Measurements from ENCODE around the gene KRT17.
"Not testable (repeated sequence)": the region's sequence is repeated elsewhere in the genome, so short reads cannot be mapped to it uniquely, and the experiment has no call there.

Gene KRT17

GRCh38 chr17:41619927-41620582, 4.3 kb downstream of the KRT17 start:
- DNase-seq: not testable (repeated sequence)

- DNase-seq: no peak
Measured at GRCh38 chr17:41619036-41619926, 5.1 kb downstream of the KRT17 start.

- no peak for DNase-seq
Measured at GRCh38 chr17:41618341-41619035, 5.9 kb downstream of the KRT17 start.

- DNase-seq: no peak
Measured at GRCh38 chr17:41617698-41618097, 6.7 kb downstream of the KRT17 start.

- no peak for DNase-seq
Measured at GRCh38 chr17:41617136-41617535, 7.2 kb downstream of the KRT17 start.

GRCh38 chr17:41616486-41616885, 7.9 kb downstream of the KRT17 start:
- not testable (repeated sequence) for DNase-seq

GRCh38 chr17:41615454-41615853, 8.9 kb downstream of the KRT17 start:
- no peak for DNase-seq

GRCh38 chr17:41614767-41615166, 9.6 kb downstream of the KRT17 start:
- DNase-seq: not testable (repeated sequence)

- DNase-seq: no peak
Measured at GRCh38 chr17:41614098-41614497, 10.3 kb downstream of the KRT17 start.

- DNase-seq: no peak
Measured at GRCh38 chr17:41613277-41614082, 10.9 kb downstream of the KRT17 start.

GRCh38 chr17:41612376-41613160, 11.8 kb downstream of the KRT17 start, which contains the start of gene KRT16:
Gene KRT16 (minus strand): TSS chr17:41612767. CDS start chr17:41612688, 79 bp downstream.
- DNase-seq: not testable (repeated sequence)

GRCh38 chr17:41610965-41611640, 13.3 kb downstream of the KRT17 start:
- DNase-seq: no peak

GRCh38 chr17:41610061-41610517, 14.3 kb downstream of the KRT17 start:
- DNase-seq: not testable (repeated sequence)

GRCh38 chr17:41606930-41607329, 17.4 kb downstream of the KRT17 start:
- DNase-seq: not testable (repeated sequence)

GRCh38 chr17:41602524-41602923, 21.9 kb downstream of the KRT17 start:
- DNase-seq: no peak

- DNase-seq: no peak
Measured at GRCh38 chr17:41600318-41600717, 24.1 kb downstream of the KRT17 start.

GRCh38 chr17:41599680-41600079, 24.7 kb downstream of the KRT17 start:
- no peak for DNase-seq

- no peak for DNase-seq
Measured at GRCh38 chr17:41595585-41595984, 28.8 kb downstream of the KRT17 start.

- DNase-seq: no peak
Measured at GRCh38 chr17:41594363-41594915, 29.9 kb downstream of the KRT17 start.

GRCh38 chr17:41593306-41593981, 30.9 kb downstream of the KRT17 start:
- no peak for DNase-seq
